HT-29 (cell line): ENCODE data around the gene SRRM5. TPM values are rescaled to one million over a fixed set of nuclear protein-coding genes. Genes with fewer than 3 reads are reported as not detected.

ENCODE experiments used
- small RNA-seq: library from RNA; depleted of rRNA; stranded (forward); fragments of <200 nt; gene quantifications from one replicate; pipeline ENCODE3, GENCODE V24; 2014
- total RNA-seq: library from RNA; depleted of rRNA; stranded (reverse); fragments of >200 nt; shearing (Covaris generic); gene quantifications from 2 replicates; pipeline ENCODE4 v1.2.3, GENCODE V29; 2014; rRNA removed

The SRRM5 gene
- total RNA-seq, 1 experiment from 2014 or later: 0.74 TPM

Small RNA genes lying within 50 kb of the gene (small RNA-seq; reads per million reads assigned to genes)
- gene RN7SL368P: not detected

Other genes starting within 250 kb of the SRRM5 start
- gene TEX101, start 197.2 kb upstream of the SRRM5 start, total RNA-seq: not detected in 2 replicates
- gene LYPD3, start 146.5 kb upstream of the SRRM5 start, total RNA-seq: 0.05 and 0.78 TPM in 2 replicates
- gene PHLDB3, start 107.3 kb upstream of the SRRM5 start, total RNA-seq: 45.7 and 52.4 TPM in 2 replicates
- gene ETHE1, start 84.9 kb upstream of the SRRM5 start, total RNA-seq: 179 and 190 TPM in 2 replicates
- gene ZNF575, start 78.9 kb upstream of the SRRM5 start, total RNA-seq: 0.08 TPM in 2 replicates
- 59.7 and 60.1 TPM in 2 replicates for gene XRCC1, start 36.6 kb upstream of the SRRM5 start, total RNA-seq
- gene PINLYP, start 36.3 kb upstream of the SRRM5 start, total RNA-seq: 0.03 TPM in 1 of 2 replicates, not detected in the other
- gene IRGQ, start 16.0 kb upstream of the SRRM5 start, total RNA-seq: 23.0 and 26.0 TPM in 2 replicates
- 29.6 and 41.8 TPM in 2 replicates for gene ZNF576, start 15.5 kb upstream of the SRRM5 start, total RNA-seq
- 92.9 and 100 TPM in 2 replicates for gene ZNF428, start 7.5 kb downstream of the SRRM5 start, total RNA-seq
- 2.7 and 6.4 TPM in 2 replicates for gene CADM4, start 27.8 kb downstream of the SRRM5 start, total RNA-seq
- 174 and 190 TPM in 2 replicates for gene PLAUR, start 58.1 kb downstream of the SRRM5 start, total RNA-seq
- 0.08 TPM in 1 of 2 replicates, not detected in the other for gene IRGC, start 104.0 kb downstream of the SRRM5 start, total RNA-seq
- 89.4 and 99.7 TPM in 2 replicates for gene SMG9, start 142.9 kb downstream of the SRRM5 start, total RNA-seq
- 0.44 TPM in 1 of 2 replicates, not detected in the other for gene KCNN4, start 168.9 kb downstream of the SRRM5 start, total RNA-seq
- gene LYPD5, start 190.4 kb downstream of the SRRM5 start, total RNA-seq: 0.05 and 0.23 TPM in 2 replicates
- 5.1 and 10.9 TPM in 2 replicates for gene ZNF283, start 215.2 kb downstream of the SRRM5 start, total RNA-seq